ENCODE data around the gene KCTD7.

DNA sequence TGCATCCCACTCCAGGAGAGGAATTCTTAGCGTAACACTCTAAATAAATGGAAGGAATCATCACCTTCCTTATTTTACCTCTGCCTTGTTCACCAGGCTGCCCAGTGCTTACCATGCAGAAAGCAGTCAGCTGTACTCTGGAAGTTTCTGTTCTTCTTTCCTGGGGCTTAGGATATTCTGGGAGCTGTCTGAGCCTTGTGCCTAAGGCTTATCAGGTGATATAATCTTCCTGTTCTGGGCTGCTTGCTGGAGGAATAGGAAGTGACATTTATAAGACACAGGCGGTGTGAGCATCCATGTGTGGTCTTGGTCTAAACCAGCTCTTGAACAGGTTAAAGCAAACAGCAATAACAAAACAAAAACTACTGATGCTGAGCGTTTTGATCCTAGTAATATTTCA, 13.5 kb downstream of the KCTD7 start:
- TF ChIP-seq, protein P1, sequence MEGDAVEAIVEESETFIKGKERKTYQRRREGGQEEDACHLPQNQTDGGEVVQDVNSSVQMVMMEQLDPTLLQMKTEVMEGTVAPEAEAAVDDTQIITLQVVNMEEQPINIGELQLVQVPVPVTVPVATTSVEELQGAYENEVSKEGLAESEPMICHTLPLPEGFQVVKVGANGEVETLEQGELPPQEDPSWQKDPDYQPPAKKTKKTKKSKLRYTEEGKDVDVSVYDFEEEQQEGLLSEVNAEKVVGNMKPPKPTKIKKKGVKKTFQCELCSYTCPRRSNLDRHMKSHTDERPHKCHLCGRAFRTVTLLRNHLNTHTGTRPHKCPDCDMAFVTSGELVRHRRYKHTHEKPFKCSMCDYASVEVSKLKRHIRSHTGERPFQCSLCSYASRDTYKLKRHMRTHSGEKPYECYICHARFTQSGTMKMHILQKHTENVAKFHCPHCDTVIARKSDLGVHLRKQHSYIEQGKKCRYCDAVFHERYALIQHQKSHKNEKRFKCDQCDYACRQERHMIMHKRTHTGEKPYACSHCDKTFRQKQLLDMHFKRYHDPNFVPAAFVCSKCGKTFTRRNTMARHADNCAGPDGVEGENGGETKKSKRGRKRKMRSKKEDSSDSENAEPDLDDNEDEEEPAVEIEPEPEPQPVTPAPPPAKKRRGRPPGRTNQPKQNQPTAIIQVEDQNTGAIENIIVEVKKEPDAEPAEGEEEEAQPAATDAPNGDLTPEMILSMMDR (IDR thresholded peaks at IDR 0.05) = no peak
- no peak for TF ChIP-seq EZH2 (IDR thresholded peaks at IDR 0.05)

Data from neural progenitor cell (in vitro differentiated cells).